LNCaP clone FGC (cell line): ENCODE data around the gene PAK5.

Experiments
- DNase-seq: peaks from one replicate; pipeline ENCODE4 v3.0.0-alpha.2; 2011; ENCODE audit warnings: low read depth
- H3K4me3 ChIP-seq: 2 replicates; pipeline ENCODE4 v1.5.1; 2011; ENCODE audit warnings: mild to moderate bottlenecking, low read depth, low read length, control low read depth
- CTCF ChIP-seq: IDR thresholded peaks from 2 replicates; pipeline ENCODE4 v1.5.1; 2012; ENCODE audit warnings: mild to moderate bottlenecking; ENCODE audit not compliant: control insufficient read depth, insufficient read depth; ENCODE audit errors: extremely low read depth

PAK5 gene

GRCh38 chr20:9611921-9612320 lies 227.0 kb downstream of the PAK5 start:
- no peak overlapping the region for H3K4me3 ChIP-seq
- no peak for TF ChIP-seq CTCF
- DNase-seq = no peak

GRCh38 chr20:9610665-9611064 lies 228.2 kb downstream of the PAK5 start:
- TF ChIP-seq CTCF = no peak
- no peak overlapping the region for H3K4me3 ChIP-seq
- no peak for DNase-seq

- no peak overlapping the region for H3K4me3 ChIP-seq
Observed at GRCh38 chr20:9609887-9610502, 228.9 kb downstream of the PAK5 start.

GRCh38 chr20:9608639-9609340 lies 230.1 kb downstream of the PAK5 start:
- no peak overlapping the region for H3K4me3 ChIP-seq
- DNase-seq = no peak
- TF ChIP-seq CTCF = no peak

More at GRCh38 chr20:9609887-9610502, 228.9 kb downstream of the PAK5 start:
- peak; percentile 64 for TF ChIP-seq CTCF
- DNase-seq = peak; percentile 50

GRCh38 chr20:9602847-9603183 lies 236.1 kb downstream of the PAK5 start:
- H3K4me3 ChIP-seq = no peak overlapping the region
- no peak for DNase-seq
- TF ChIP-seq CTCF = no peak

- TF ChIP-seq CTCF = no peak
- DNase-seq = no peak
- no peak overlapping the region for H3K4me3 ChIP-seq
Observed at GRCh38 chr20:9600562-9600961, 238.3 kb downstream of the PAK5 start.

- no peak for TF ChIP-seq CTCF
- no peak overlapping the region for H3K4me3 ChIP-seq
- DNase-seq = no peak
Observed at GRCh38 chr20:9597547-9597946, 241.3 kb downstream of the PAK5 start.
